Testis (tissue), 2 donors: ENCODE data around the gene TSPAN17.

Experiments
- POLR2A ChIP-seq: fragments of 450-650 bp; IDR thresholded peaks from one replicate; pipeline ENCODE4 v1.6.1; 2017; ENCODE audit warnings: antibody characterized with exemption, mild to moderate bottlenecking, moderate library complexity
- TF ChIP-seq, protein P1 (sequence below), 3 experiments: fragments of 450-650 bp in 2 of 3; fragments of 200-600 bp in 1 of 3; sonication (generic) in 1 of 3; IDR thresholded peaks; one replicate each; pipeline ENCODE4 v1.5.1; 2016 to 2019; ENCODE audit warnings: antibody characterized with exemption in 3 of 3, mild to moderate bottlenecking in 2 of 3, moderate library complexity in 1 of 3

DNA sequence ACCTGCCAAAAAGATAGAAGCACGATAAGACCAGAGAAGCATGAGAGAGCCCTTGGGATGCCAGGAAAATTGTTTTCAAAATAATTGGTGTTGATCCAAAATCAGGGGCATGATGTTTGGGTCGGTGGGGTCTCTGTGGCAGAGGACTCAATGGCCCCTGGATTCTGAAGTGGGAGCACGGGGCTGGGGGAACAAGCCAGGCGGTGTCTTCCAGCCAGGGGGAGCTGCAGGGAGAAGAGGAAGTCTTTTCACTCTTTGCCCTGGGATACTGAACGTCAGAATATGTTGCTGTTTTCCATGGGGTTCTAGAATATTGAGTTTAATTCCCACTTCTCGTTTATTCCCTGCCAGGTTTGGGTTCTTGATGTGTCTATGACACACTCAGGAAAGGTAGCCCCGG, 20.4 kb downstream of the TSPAN17 start:
- TF ChIP-seq, protein P1, sequence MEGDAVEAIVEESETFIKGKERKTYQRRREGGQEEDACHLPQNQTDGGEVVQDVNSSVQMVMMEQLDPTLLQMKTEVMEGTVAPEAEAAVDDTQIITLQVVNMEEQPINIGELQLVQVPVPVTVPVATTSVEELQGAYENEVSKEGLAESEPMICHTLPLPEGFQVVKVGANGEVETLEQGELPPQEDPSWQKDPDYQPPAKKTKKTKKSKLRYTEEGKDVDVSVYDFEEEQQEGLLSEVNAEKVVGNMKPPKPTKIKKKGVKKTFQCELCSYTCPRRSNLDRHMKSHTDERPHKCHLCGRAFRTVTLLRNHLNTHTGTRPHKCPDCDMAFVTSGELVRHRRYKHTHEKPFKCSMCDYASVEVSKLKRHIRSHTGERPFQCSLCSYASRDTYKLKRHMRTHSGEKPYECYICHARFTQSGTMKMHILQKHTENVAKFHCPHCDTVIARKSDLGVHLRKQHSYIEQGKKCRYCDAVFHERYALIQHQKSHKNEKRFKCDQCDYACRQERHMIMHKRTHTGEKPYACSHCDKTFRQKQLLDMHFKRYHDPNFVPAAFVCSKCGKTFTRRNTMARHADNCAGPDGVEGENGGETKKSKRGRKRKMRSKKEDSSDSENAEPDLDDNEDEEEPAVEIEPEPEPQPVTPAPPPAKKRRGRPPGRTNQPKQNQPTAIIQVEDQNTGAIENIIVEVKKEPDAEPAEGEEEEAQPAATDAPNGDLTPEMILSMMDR (IDR thresholded peaks at IDR 0.05) = no peak
- no peak for TF ChIP-seq POLR2A
